Endothelial cell of umbilical vein (primary cell): ENCODE results near the gene NAP1L4. TPM values are rescaled to one million over a fixed set of nuclear protein-coding genes. Genes with fewer than 3 reads are reported as not detected.

Source experiments
- BruUV-seq: library from RNA; stranded (reverse); fragments of 400-500 nt; replicated peaks from 2 replicates; lab custom pipeline; 2021; lab: Mats Ljungman, UMichigan
- CTCF ChIA-PET: fragments of 300-600, 350-600 bp; sonication (Branson Sonifier 250); formaldehyde crosslinking; loops from one replicate; lab custom pipeline; 2021; ENCODE audit warnings: antibody characterized with exemption, inconsistent platforms; lab: Charles Lee
- POLR2A ChIA-PET: fragments of 300-600, 350-600 bp; sonication (Branson Sonifier 250); formaldehyde crosslinking; loops from one replicate; lab custom pipeline; 2021; ENCODE audit warnings: antibody characterized with exemption, inconsistent platforms; lab: Charles Lee
- DNase-seq: peaks from one replicate; pipeline ENCODE4 v3.0.0-alpha.2; 2011; ENCODE audit warnings: low read depth, low spot score
- FAIRE-seq: peaks from 2 replicates; lab custom pipeline; 2011; peaks lifted over from hg19 to GRCh38; lab: Jason Lieb, UNC
- H2AFZ ChIP-seq: 2 replicates; pipeline ENCODE4 v1.6.0; 2012; ENCODE audit warnings: low read depth, low read length, control low read depth, inconsistent platforms
- H3K27ac ChIP-seq: 2 replicates; pipeline ENCODE4 v1.5.1; 2011; ENCODE audit warnings: low read depth, mild to moderate bottlenecking, control low read depth, low read length, moderate library complexity; ENCODE audit not compliant: insufficient read depth
- H3K27me3 ChIP-seq, 2 experiments: 2 replicates each; pipeline versions ENCODE4 v1.6.0 to v1.6.1; 2011; ENCODE audit warnings: low read length in 2 of 2, mixed read lengths in 1 of 2; ENCODE audit not compliant: control insufficient read depth in 2 of 2, insufficient read depth in 2 of 2
- H3K36me3 ChIP-seq, 2 experiments: 2 replicates in 1 of 2; 3 replicates in 1 of 2; pipeline ENCODE4 v1.5.1; 2011; ENCODE audit warnings: low read length in 2 of 2, mild to moderate bottlenecking in 1 of 2, moderate library complexity in 1 of 2; ENCODE audit not compliant: control insufficient read depth in 2 of 2, insufficient read depth in 2 of 2; ENCODE audit errors: extremely low read depth in 1 of 2
- H3K4me1 ChIP-seq: 3 replicates; pipeline ENCODE4 v1.5.1; 2011; ENCODE audit warnings: mild to moderate bottlenecking, low read length; ENCODE audit not compliant: control insufficient read depth, insufficient read depth; ENCODE audit errors: extremely low read depth
- H3K4me2 ChIP-seq: 2 replicates; pipeline ENCODE4 v1.6.1; 2011; ENCODE audit warnings: low read length, control low read depth, mixed read lengths; ENCODE audit not compliant: insufficient read depth
- H3K4me3 ChIP-seq, 3 experiments: fragments of 200-600 bp in 1 of 3; sonication (generic), shearing (Covaris generic) in 1 of 3; replicated peaks in 1 of 3; 2 replicates each; pipeline ENCODE4 v1.5.1; 2011 to 2016; ENCODE audit warnings: control low read depth in 3 of 3, low read length in 3 of 3, mild to moderate bottlenecking in 2 of 3, inconsistent platforms in 1 of 3, low read depth in 1 of 3, moderate library complexity in 1 of 3; ENCODE audit not compliant: insufficient read depth in 1 of 3
- H3K79me2 ChIP-seq: 2 replicates; pipeline ENCODE4 v1.6.0; 2012; ENCODE audit warnings: low read length, inconsistent platforms; ENCODE audit not compliant: control insufficient read depth, insufficient read depth
- H3K9ac ChIP-seq: replicated peaks from 2 replicates; pipeline ENCODE3; 2011; ENCODE audit warnings: low read length, control low read depth; ENCODE audit not compliant: insufficient read depth; ENCODE audit errors: extremely low read depth
- H3K9me1 ChIP-seq: replicated peaks from 3 replicates; pipeline ENCODE4 v1.6.0; 2011; ENCODE audit warnings: mild to moderate bottlenecking, low read length; ENCODE audit not compliant: control insufficient read depth, insufficient read depth; ENCODE audit errors: extremely low read depth
- H3K9me3 ChIP-seq: replicated peaks from 2 replicates; pipeline ENCODE4 v1.5.1; 2012; ENCODE audit warnings: low read length, inconsistent platforms; ENCODE audit not compliant: control insufficient read depth, insufficient read depth
- H4K20me1 ChIP-seq: replicated peaks from 2 replicates; pipeline ENCODE3; 2011; ENCODE audit warnings: mild to moderate bottlenecking, low read length; ENCODE audit not compliant: control insufficient read depth, insufficient read depth; ENCODE audit errors: extremely low read depth
- CTCF ChIP-seq, 2 donors: IDR thresholded peaks; 1 replicate in 1 of 2; 2 replicates in 1 of 2; pipeline ENCODE4 v1.5.1; 2011; ENCODE audit warnings: low read length in 2 of 2, mild to moderate bottlenecking in 2 of 2, moderate library complexity in 2 of 2, control low read depth in 1 of 2, inconsistent platforms in 1 of 2, low read depth in 1 of 2; ENCODE audit not compliant: insufficient read depth in 1 of 2; ENCODE audit errors: extremely low read depth in 1 of 2
- GATA2 ChIP-seq: IDR thresholded peaks from 2 replicates; pipeline ENCODE4 v1.7.0; 2011; ENCODE audit warnings: low read depth, mild to moderate bottlenecking, moderate library complexity, mixed read lengths, low read length; ENCODE audit not compliant: insufficient read length, insufficient read depth
- dilution Hi-C: fragments of 300-500 bp; cut with MboI; formaldehyde crosslinking; loops from one replicate; pipeline ENCODE4 v1.15.0; 2019; ENCODE audit warnings: low sequenced_read_pairs; ENCODE audit not compliant: extremely low pct_ligation_motif_present
- intact Hi-C: fragments of 100-400 bp; cut with micrococcal nuclease; formaldehyde crosslinking; loops from one replicate; pipeline ENCODE4 v1.10.0; 2022
- polyA plus RNA-seq, 4 experiments: library from polyadenylated mRNA; depleted of rRNA in 3 of 4; stranded (reverse) in 3 of 4; unstranded in 1 of 4; fragments of >200 nt; gene quantifications; 2 replicates each; pipeline versions ENCODE4 v1.2.1 to v1.2.3, GENCODE V29; 2011 to 2012; ENCODE audit warnings: missing spikeins in 1 of 4
- total RNA-seq: library from RNA; stranded (reverse); gene quantifications from 2 replicates; pipeline ENCODE4 v1.2.3, GENCODE V29; 2021

The NAP1L4 gene
- total and polyA plus RNA-seq, 2 donors (not counting 3 experiments of a cell fraction or from before 2014, with no cell fraction given) = 100.0 to 177 TPM

DNA sequence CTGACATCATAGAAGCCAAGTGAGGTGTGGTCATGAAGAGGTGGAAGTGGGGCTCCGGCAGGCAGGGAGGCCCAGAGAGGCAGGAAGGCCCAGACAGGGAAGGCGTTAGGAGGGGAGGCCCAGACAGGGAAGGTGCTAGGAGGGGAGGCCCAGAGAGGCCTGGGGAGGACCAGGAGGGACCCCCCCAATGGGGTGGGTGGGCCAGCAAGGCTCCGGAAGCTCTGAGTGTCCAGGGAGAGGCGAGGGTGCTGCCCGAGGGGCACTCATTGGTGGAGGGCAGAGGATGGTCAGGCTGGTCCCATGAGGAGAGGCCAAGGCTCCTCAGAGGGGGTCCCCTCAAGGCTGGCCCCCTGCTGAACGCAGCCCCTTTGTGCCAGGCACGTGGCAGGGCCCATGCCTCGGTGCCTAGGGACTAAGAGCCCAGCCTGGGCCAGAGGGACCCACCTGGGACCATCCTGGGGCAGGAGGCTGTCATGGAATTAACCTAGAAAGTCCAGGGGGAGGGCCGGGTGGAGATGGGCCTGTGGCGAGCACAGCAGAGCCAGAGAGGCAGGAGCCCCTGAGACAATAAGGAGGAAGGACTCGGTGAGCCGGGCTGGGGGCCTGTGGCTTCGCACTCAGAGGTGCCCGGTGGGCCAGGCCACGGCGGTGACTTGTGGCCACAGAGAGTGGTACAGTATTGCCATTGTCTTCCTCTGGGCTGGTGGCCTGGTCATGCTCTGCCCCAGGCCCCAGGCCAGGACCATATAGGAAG lies 75.1 kb downstream of the NAP1L4 start:
- Histone ChIP-seq H3K27me3 (no peaks in the 10 kb centered on the region), H3K27ac (no peak overlapping the region), H3K4me3 (no peak overlapping the region), H4K20me1 (no peaks in the 10 kb centered on the region), H3K36me3 (no peaks in the 10 kb centered on the region), H2AFZ (no peak overlapping the region), H3K4me2 (no peak overlapping the region), H3K79me2 (no peaks in the 10 kb centered on the region), H3K9ac (no peak overlapping the region), H3K4me1 (no peaks in the 10 kb centered on the region), H3K9me3 (no peaks in the 10 kb centered on the region), H3K9me1 (no peaks in the 10 kb centered on the region)
- no peak for DNase-seq
- CTCF ChIA-PET = interaction anchor here (1.2 kb wide), 1 partner anchor 14 kb away, joined by 4 read pairs; no protein-coding TSS in a partner anchor
- POLR2A ChIA-PET = interaction anchor here (1.5 kb wide), 1 partner anchor 12 kb away, joined by 3 read pairs; the partner anchor contains the start of gene PHLDA2
- BruUV-seq = no TSS peak
- no peak for TF ChIP-seq GATA2
- TF ChIP-seq CTCF (IDR thresholded peaks at IDR 0.05; ENCODE audit: extremely low read depth in 1 of 2, insufficient read depth in 1 of 2, low read depth in 1 of 2, low read length in 2 of 2) = no peak
- dilution Hi-C loops (no loop called here), intact Hi-C loops (no loop called here)
- no peak for FAIRE-seq
